ENCODE results near the gene LRMDA. TPM values are rescaled to one million over a fixed set of nuclear protein-coding genes. Genes with fewer than 3 reads are reported as not detected.

The LRMDA gene
- total and polyA plus RNA-seq, 2 of the 13 experiments (the other 11 are each of a cell fraction or from before 2014, with no cell fraction given), result 13.4 to 22.0 TPM

DNA sequence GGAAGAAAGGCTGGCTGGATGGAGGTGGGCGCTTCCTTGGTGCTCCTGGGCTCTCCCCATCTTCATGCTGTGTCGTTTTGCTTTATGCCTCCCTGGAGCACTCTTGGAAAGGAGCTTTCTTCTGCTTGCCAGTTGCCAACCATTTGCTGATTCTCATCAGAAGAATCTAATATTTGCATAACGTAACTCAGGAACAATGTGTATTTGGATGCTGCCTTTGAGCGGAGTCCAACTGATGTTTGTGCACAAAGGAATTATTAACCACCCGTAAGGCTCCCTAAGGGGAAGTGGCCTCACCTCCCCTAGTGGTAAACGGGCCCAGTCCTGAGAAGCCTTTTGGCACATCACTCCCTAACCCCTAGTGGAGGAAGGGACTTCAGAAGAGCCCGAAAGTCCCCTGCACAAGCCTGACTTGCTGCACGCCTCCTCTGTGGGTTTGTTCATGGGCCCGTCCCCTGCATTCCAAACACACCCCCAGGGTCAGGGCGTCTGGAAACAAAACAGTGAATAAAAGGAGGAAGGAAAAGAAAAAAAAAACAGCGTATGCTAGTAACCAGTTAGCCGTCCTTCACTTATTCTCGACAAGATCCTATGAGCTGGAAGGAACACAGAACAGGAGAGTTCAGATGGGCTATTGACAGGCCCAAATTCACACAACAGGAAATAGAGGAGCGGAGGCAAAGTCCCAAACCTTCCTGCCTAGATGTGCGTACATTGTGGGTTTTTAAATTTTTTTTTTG, 602.2 kb downstream of the LRMDA start:
- peak overlapping the region; percentile 97 for H3K27ac ChIP-seq (ENCODE audit: extremely low read length, insufficient read depth, low read length)
- peaks cover 0 to 2% of the 10 kb centered on the region in 2 experiments; a peak in 4 of 5 replicates for H3K36me3 ChIP-seq (replicated peaks in 1 of 2; ENCODE audit: control insufficient read depth in 1 of 2, insufficient read depth in 2 of 2, low read length in 2 of 2)
- peaks cover 12% of the 10 kb centered on the region for H3K9me3 ChIP-seq (ENCODE audit: low read length)
- no TSS peak for BruUV-seq (replicated peaks)
- H2AFZ ChIP-seq (ENCODE audit: low read length), result no peak overlapping the region
- POLR2A ChIA-PET, result interaction anchor here (0.7 to 9.5 kb wide), 25 partner anchors 9 to 635 kb away, joined by 3 to 145 read pairs (median 6); partner anchors contain the start of genes LRMDA and ZNF503
- H3K4me3 ChIP-seq (replicated peaks in 1 of 3; ENCODE audit: insufficient read depth in 1 of 3, low read depth in 2 of 3, low read length in 3 of 3), result peak overlapping the region; percentile 61 to 75 (median 73)
- H3K79me2 ChIP-seq (ENCODE audit: insufficient read depth, low read length), result peaks cover 31% of the 10 kb centered on the region
- in situ Hi-C loops (cut with HindIII; ENCODE audit: extremely low pct_ligation_motif_present, low pct_unique_long_range_greater_than_20kb) (loop anchor here (10.0 kb wide), 2 partner anchors 259 to 639 kb away; no protein-coding TSS in a partner anchor), intact Hi-C loops (cut with micrococcal nuclease; ENCODE audit: unreplicated experiment) (loop anchor here (2.0 kb wide), 2 partner anchors 17 to 257 kb away; no protein-coding TSS in a partner anchor)
- peak overlapping the region; percentile 96 for H3K9ac ChIP-seq (ENCODE audit: insufficient read depth, low read depth, low read length)
- peak; percentile 98 for ATAC-seq
- CTCF ChIA-PET (ENCODE audit: low intra/inter-chr PET ratio, low total read pairs), result interaction anchor here (1.2 kb wide), 1 partner anchor 8 kb away, joined by 3 read pairs; no protein-coding TSS in a partner anchor
- H4K20me1 ChIP-seq (ENCODE audit: insufficient read depth, low read length), result no peaks in the 10 kb centered on the region
- WGBS (ENCODE audit: low lambda C conversion rate), result 2% methylated on average over 15 of the region's 15 CpGs
- H3K4me1 ChIP-seq (ENCODE audit: insufficient read depth, low read length), result peaks cover 83% of the 10 kb centered on the region
- no peaks in the 10 kb centered on the region; a peak in 1 of 5 replicates for H3K27me3 ChIP-seq (ENCODE audit: control insufficient read depth in 1 of 2, insufficient read depth in 2 of 2, low read length in 2 of 2)
- peak; percentile 99 for DNase-seq (ENCODE audit: low spot score)
- peak overlapping the region; percentile 95 for H3K4me2 ChIP-seq (ENCODE audit: low read depth, low read length)
- FAIRE-seq, result peak; percentile 100
- TF ChIP-seq MAZ (IDR thresholded peaks at IDR 0.05; ENCODE audit: borderline replicate concordance, low read depth, low read length) (peak; percentile 14; the same call in 1 of the 2 replicates), MAZ (CRISPR knock-in tag; IDR thresholded peaks at IDR 0.05; ENCODE audit: low read depth) (no peak), ZNF780A (CRISPR knock-in tag; IDR thresholded peaks at IDR 0.05) (no peak), SMC3 (IDR thresholded peaks at IDR 0.05; ENCODE audit: low read length) (peak; percentile 64), KDM2A (CRISPR knock-in tag; IDR thresholded peaks at IDR 0.05; ENCODE audit: borderline replicate concordance, low read depth) (peak; percentile 30; the same call in 1 of the 2 replicates), SOX13 (IDR thresholded peaks at IDR 0.05) (peak; percentile 84), SOX13 (CRISPR knock-in tag; conservative IDR thresholded peaks at IDR 0.05 in 1 of 2, IDR thresholded peaks at IDR 0.05 in 1 of 2) (peak in 1 of 2 experiments; percentile 96; a peak in 2 of 4 replicates), ZNF124 (CRISPR knock-in tag; IDR thresholded peaks at IDR 0.05) (peak; percentile 79; the same call in 1 of the 2 replicates), FOXP1 (IDR thresholded peaks at IDR 0.05) (no peak), FOXP1 (CRISPR knock-in tag; IDR thresholded peaks at IDR 0.05) (peak; percentile 96)
- TF ChIP-seq, protein P1, sequence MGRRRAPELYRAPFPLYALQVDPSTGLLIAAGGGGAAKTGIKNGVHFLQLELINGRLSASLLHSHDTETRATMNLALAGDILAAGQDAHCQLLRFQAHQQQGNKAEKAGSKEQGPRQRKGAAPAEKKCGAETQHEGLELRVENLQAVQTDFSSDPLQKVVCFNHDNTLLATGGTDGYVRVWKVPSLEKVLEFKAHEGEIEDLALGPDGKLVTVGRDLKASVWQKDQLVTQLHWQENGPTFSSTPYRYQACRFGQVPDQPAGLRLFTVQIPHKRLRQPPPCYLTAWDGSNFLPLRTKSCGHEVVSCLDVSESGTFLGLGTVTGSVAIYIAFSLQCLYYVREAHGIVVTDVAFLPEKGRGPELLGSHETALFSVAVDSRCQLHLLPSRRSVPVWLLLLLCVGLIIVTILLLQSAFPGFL (CRISPR knock-in tag; IDR thresholded peaks at IDR 0.05), result no peak
- TF ChIP-seq, protein P2, sequence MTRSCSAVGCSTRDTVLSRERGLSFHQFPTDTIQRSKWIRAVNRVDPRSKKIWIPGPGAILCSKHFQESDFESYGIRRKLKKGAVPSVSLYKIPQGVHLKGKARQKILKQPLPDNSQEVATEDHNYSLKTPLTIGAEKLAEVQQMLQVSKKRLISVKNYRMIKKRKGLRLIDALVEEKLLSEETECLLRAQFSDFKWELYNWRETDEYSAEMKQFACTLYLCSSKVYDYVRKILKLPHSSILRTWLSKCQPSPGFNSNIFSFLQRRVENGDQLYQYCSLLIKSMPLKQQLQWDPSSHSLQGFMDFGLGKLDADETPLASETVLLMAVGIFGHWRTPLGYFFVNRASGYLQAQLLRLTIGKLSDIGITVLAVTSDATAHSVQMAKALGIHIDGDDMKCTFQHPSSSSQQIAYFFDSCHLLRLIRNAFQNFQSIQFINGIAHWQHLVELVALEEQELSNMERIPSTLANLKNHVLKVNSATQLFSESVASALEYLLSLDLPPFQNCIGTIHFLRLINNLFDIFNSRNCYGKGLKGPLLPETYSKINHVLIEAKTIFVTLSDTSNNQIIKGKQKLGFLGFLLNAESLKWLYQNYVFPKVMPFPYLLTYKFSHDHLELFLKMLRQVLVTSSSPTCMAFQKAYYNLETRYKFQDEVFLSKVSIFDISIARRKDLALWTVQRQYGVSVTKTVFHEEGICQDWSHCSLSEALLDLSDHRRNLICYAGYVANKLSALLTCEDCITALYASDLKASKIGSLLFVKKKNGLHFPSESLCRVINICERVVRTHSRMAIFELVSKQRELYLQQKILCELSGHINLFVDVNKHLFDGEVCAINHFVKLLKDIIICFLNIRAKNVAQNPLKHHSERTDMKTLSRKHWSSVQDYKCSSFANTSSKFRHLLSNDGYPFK (CRISPR knock-in tag; IDR thresholded peaks at IDR 0.05; ENCODE audit: borderline replicate concordance), result peak; percentile 37; the same call in 1 of the 2 replicates
- TF ChIP-seq, protein P3, sequence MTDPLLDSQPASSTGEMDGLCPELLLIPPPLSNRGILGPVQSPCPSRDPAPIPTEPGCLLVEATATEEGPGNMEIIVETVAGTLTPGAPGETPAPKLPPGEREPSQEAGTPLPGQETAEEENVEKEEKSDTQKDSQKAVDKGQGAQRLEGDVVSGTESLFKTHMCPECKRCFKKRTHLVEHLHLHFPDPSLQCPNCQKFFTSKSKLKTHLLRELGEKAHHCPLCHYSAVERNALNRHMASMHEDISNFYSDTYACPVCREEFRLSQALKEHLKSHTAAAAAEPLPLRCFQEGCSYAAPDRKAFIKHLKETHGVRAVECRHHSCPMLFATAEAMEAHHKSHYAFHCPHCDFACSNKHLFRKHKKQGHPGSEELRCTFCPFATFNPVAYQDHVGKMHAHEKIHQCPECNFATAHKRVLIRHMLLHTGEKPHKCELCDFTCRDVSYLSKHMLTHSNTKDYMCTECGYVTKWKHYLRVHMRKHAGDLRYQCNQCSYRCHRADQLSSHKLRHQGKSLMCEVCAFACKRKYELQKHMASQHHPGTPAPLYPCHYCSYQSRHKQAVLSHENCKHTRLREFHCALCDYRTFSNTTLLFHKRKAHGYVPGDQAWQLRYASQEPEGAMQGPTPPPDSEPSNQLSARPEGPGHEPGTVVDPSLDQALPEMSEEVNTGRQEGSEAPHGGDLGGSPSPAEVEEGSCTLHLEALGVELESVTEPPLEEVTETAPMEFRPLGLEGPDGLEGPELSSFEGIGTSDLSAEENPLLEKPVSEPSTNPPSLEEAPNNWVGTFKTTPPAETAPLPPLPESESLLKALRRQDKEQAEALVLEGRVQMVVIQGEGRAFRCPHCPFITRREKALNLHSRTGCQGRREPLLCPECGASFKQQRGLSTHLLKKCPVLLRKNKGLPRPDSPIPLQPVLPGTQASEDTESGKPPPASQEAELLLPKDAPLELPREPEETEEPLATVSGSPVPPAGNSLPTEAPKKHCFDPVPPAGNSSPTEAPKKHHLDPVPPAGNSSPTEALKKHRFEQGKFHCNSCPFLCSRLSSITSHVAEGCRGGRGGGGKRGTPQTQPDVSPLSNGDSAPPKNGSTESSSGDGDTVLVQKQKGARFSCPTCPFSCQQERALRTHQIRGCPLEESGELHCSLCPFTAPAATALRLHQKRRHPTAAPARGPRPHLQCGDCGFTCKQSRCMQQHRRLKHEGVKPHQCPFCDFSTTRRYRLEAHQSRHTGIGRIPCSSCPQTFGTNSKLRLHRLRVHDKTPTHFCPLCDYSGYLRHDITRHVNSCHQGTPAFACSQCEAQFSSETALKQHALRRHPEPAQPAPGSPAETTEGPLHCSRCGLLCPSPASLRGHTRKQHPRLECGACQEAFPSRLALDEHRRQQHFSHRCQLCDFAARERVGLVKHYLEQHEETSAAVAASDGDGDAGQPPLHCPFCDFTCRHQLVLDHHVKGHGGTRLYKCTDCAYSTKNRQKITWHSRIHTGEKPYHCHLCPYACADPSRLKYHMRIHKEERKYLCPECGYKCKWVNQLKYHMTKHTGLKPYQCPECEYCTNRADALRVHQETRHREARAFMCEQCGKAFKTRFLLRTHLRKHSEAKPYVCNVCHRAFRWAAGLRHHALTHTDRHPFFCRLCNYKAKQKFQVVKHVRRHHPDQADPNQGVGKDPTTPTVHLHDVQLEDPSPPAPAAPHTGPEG (CRISPR knock-in tag; IDR thresholded peaks at IDR 0.05), result peak; percentile 88

Measured in HepG2 (cell line).